GM21717 (cell line): Measurements from ENCODE around the gene DIP2C.

Source experiments
- ATAC-seq: cut with Tn5 transposase; IDR thresholded peaks from one replicate; pipeline ENCODE4 v1.9.1; 2021; ENCODE audit warnings: mild to moderate bottlenecking, moderate library complexity; ENCODE audit not compliant: unreplicated experiment

Gene DIP2C

GRCh38 chr10:677750-678661 is 11.5 kb downstream of the DIP2C start:
- ATAC-seq, result no peak

- no peak for ATAC-seq
Observed at GRCh38 chr10:677038-677437, 12.4 kb downstream of the DIP2C start.

GRCh38 chr10:676178-676577 is 13.3 kb downstream of the DIP2C start:
- no peak for ATAC-seq

- ATAC-seq, result no peak
Observed at GRCh38 chr10:675532-675931, 13.9 kb downstream of the DIP2C start.

- no peak for ATAC-seq
Observed at GRCh38 chr10:673492-673891, 16.0 kb downstream of the DIP2C start.

GRCh38 chr10:672992-673391 is 16.5 kb downstream of the DIP2C start:
- no peak for ATAC-seq

GRCh38 chr10:672203-672602 is 17.3 kb downstream of the DIP2C start:
- no peak for ATAC-seq

GRCh38 chr10:670990-671389 is 18.5 kb downstream of the DIP2C start:
- no peak for ATAC-seq

- no peak for ATAC-seq
Observed at GRCh38 chr10:670038-670437, 19.4 kb downstream of the DIP2C start.

GRCh38 chr10:668786-669485 is 20.5 kb downstream of the DIP2C start:
- ATAC-seq, result no peak

- no peak for ATAC-seq
Observed at GRCh38 chr10:667602-668143, 21.8 kb downstream of the DIP2C start.

- no peak for ATAC-seq
Observed at GRCh38 chr10:667096-667495, 22.4 kb downstream of the DIP2C start.

GRCh38 chr10:666237-667012 is 23.0 kb downstream of the DIP2C start:
- no peak for ATAC-seq

- no peak for ATAC-seq
Observed at GRCh38 chr10:665579-666091, 23.8 kb downstream of the DIP2C start.

- no peak for ATAC-seq
Observed at GRCh38 chr10:664893-665292, 24.6 kb downstream of the DIP2C start.

- ATAC-seq, result no peak
Observed at GRCh38 chr10:664301-664700, 25.2 kb downstream of the DIP2C start.

GRCh38 chr10:663831-664251 is 25.6 kb downstream of the DIP2C start:
- ATAC-seq, result no peak

- no peak for ATAC-seq
Observed at GRCh38 chr10:663466-663751, 26.1 kb downstream of the DIP2C start.

- ATAC-seq, result no peak
Observed at GRCh38 chr10:662686-663465, 26.6 kb downstream of the DIP2C start.

- ATAC-seq, result no peak
Observed at GRCh38 chr10:662223-662605, 27.3 kb downstream of the DIP2C start.
